Measurements from ENCODE around the gene CDK14. TPM values are rescaled to one million over a fixed set of nuclear protein-coding genes. Genes with fewer than 3 reads are reported as not detected.

CDK14 gene
- 36.0 TPM for polyA plus RNA-seq (2013, experiment 1 of 4)
- 40.3 TPM for polyA plus RNA-seq (2013, experiment 2 of 4)
- 24.5 TPM for polyA plus RNA-seq (2013, experiment 3 of 4)
- polyA plus RNA-seq (2013, experiment 4 of 4) = 28.2 TPM

- Histone ChIP-seq H3K27me3 (ENCODE audit: control insufficient read depth, insufficient read depth, low read length, poor library complexity, severe bottlenecking) (peaks cover 5% of the 10 kb centered on the region), H3K9me3 (ENCODE audit: control insufficient read depth, low read length) (no peaks in the 10 kb centered on the region), H3K36me3 (ENCODE audit: control insufficient read depth, insufficient read depth, low read length) (no peaks in the 10 kb centered on the region), H3K4me3 (ENCODE audit: insufficient read depth, low read depth, low read length) (peak within 1 kb of the TSS; percentile 89), H3K4me1 (ENCODE audit: control insufficient read depth, insufficient read depth, low read length) (peaks cover 10% of the 10 kb centered on the region), H3K27ac (ENCODE audit: insufficient read depth, low read depth, low read length, poor library complexity, severe bottlenecking) (peak within 1 kb of the TSS; percentile 51)
- 0% methylated on average over 118 of the region's 118 CpGs for WGBS, 2 experiments
These were observed at the start of gene CDK14 for GRCh38 chr7:90595801-90596670. Gene CDK14, plus strand, starts transcription at chr7:90596321. Its CDS starts 307 bp downstream, at chr7:90596628.

- Histone ChIP-seq H3K27me3 (ENCODE audit: control insufficient read depth, insufficient read depth, low read length, poor library complexity, severe bottlenecking) (no peaks in the 10 kb centered on the region), H3K4me3 (ENCODE audit: insufficient read depth, low read depth, low read length) (no peak overlapping the region), H3K27ac (ENCODE audit: insufficient read depth, low read depth, low read length, poor library complexity, severe bottlenecking) (no peak overlapping the region), H3K4me1 (ENCODE audit: control insufficient read depth, insufficient read depth, low read length) (peaks cover 6% of the 10 kb centered on the region), H3K36me3 (ENCODE audit: control insufficient read depth, insufficient read depth, low read length) (no peaks in the 10 kb centered on the region), H3K9me3 (ENCODE audit: control insufficient read depth, low read length) (no peaks in the 10 kb centered on the region)
- WGBS, 2 experiments = 59 to 66% methylated on average over 4 of the region's 4 CpGs
These were observed 45.1 kb upstream of the CDK14 start for GRCh38 chr7:90551036-90551435.

- Histone ChIP-seq H3K4me1 (ENCODE audit: control insufficient read depth, insufficient read depth, low read length) (peaks cover 6% of the 10 kb centered on the region), H3K9me3 (ENCODE audit: control insufficient read depth, low read length) (no peaks in the 10 kb centered on the region), H3K4me3 (ENCODE audit: insufficient read depth, low read depth, low read length) (no peak overlapping the region), H3K36me3 (ENCODE audit: control insufficient read depth, insufficient read depth, low read length) (no peaks in the 10 kb centered on the region), H3K27ac (ENCODE audit: insufficient read depth, low read depth, low read length, poor library complexity, severe bottlenecking) (no peak overlapping the region), H3K27me3 (ENCODE audit: control insufficient read depth, insufficient read depth, low read length, poor library complexity, severe bottlenecking) (no peaks in the 10 kb centered on the region)
- WGBS, 2 experiments = no CpG with 5 or more reads among the region's 1 CpG
These were observed 43.6 kb upstream of the CDK14 start for GRCh38 chr7:90552521-90552920.

- H3K27ac ChIP-seq (ENCODE audit: insufficient read depth, low read depth, low read length, poor library complexity, severe bottlenecking) = no peak overlapping the region
- no peaks in the 10 kb centered on the region for H3K9me3 ChIP-seq (ENCODE audit: control insufficient read depth, low read length)
- no peaks in the 10 kb centered on the region for H3K4me1 ChIP-seq (ENCODE audit: control insufficient read depth, insufficient read depth, low read length)
- H3K27me3 ChIP-seq (ENCODE audit: control insufficient read depth, insufficient read depth, low read length, poor library complexity, severe bottlenecking) = no peaks in the 10 kb centered on the region
- no peaks in the 10 kb centered on the region for H3K36me3 ChIP-seq (ENCODE audit: control insufficient read depth, insufficient read depth, low read length)
- H3K4me3 ChIP-seq (ENCODE audit: insufficient read depth, low read depth, low read length) = no peak overlapping the region
- 100% methylated on average over 1 of the region's 1 CpG; no CpG with 5 or more reads in 1 of the 2 experiments for WGBS, 2 experiments
These were observed 35.4 kb upstream of the CDK14 start for GRCh38 chr7:90560730-90561129.

- Histone ChIP-seq H3K36me3 (ENCODE audit: control insufficient read depth, insufficient read depth, low read length) (no peaks in the 10 kb centered on the region), H3K9me3 (ENCODE audit: control insufficient read depth, low read length) (no peaks in the 10 kb centered on the region), H3K27ac (ENCODE audit: insufficient read depth, low read depth, low read length, poor library complexity, severe bottlenecking) (no peak overlapping the region), H3K27me3 (ENCODE audit: control insufficient read depth, insufficient read depth, low read length, poor library complexity, severe bottlenecking) (no peaks in the 10 kb centered on the region), H3K4me1 (ENCODE audit: control insufficient read depth, insufficient read depth, low read length) (no peaks in the 10 kb centered on the region), H3K4me3 (ENCODE audit: insufficient read depth, low read depth, low read length) (no peak overlapping the region)
- 92 to 100% methylated on average over 3 of the region's 3 CpGs for WGBS, 2 experiments
These were observed 32.8 kb upstream of the CDK14 start for GRCh38 chr7:90563286-90563685.

GRCh38 chr7:90564455-90564854, 31.7 kb upstream of the CDK14 start:
- Histone ChIP-seq H3K9me3 (ENCODE audit: control insufficient read depth, low read length) (no peaks in the 10 kb centered on the region), H3K27ac (ENCODE audit: insufficient read depth, low read depth, low read length, poor library complexity, severe bottlenecking) (no peak overlapping the region), H3K4me1 (ENCODE audit: control insufficient read depth, insufficient read depth, low read length) (no peaks in the 10 kb centered on the region), H3K27me3 (ENCODE audit: control insufficient read depth, insufficient read depth, low read length, poor library complexity, severe bottlenecking) (no peaks in the 10 kb centered on the region), H3K36me3 (ENCODE audit: control insufficient read depth, insufficient read depth, low read length) (no peaks in the 10 kb centered on the region), H3K4me3 (ENCODE audit: insufficient read depth, low read depth, low read length) (no peak overlapping the region)
- WGBS, 2 experiments = 88 to 93% methylated on average over 8 of the region's 8 CpGs

- no peak overlapping the region for H3K27ac ChIP-seq (ENCODE audit: insufficient read depth, low read depth, low read length, poor library complexity, severe bottlenecking)
- H3K36me3 ChIP-seq (ENCODE audit: control insufficient read depth, insufficient read depth, low read length) = no peaks in the 10 kb centered on the region
- 90 to 92% methylated on average over 2 to 3 of the region's 4 CpGs for WGBS, 2 experiments
- no peaks in the 10 kb centered on the region for H3K9me3 ChIP-seq (ENCODE audit: control insufficient read depth, low read length)
- H3K4me1 ChIP-seq (ENCODE audit: control insufficient read depth, insufficient read depth, low read length) = no peaks in the 10 kb centered on the region
- no peak overlapping the region for H3K4me3 ChIP-seq (ENCODE audit: insufficient read depth, low read depth, low read length)
- H3K27me3 ChIP-seq (ENCODE audit: control insufficient read depth, insufficient read depth, low read length, poor library complexity, severe bottlenecking) = no peaks in the 10 kb centered on the region
These were observed 27.9 kb upstream of the CDK14 start for GRCh38 chr7:90568213-90568612.

- no peaks in the 10 kb centered on the region for H3K36me3 ChIP-seq (ENCODE audit: control insufficient read depth, insufficient read depth, low read length)
- no peaks in the 10 kb centered on the region for H3K9me3 ChIP-seq (ENCODE audit: control insufficient read depth, low read length)
- H3K4me3 ChIP-seq (ENCODE audit: insufficient read depth, low read depth, low read length) = no peak overlapping the region
- H3K4me1 ChIP-seq (ENCODE audit: control insufficient read depth, insufficient read depth, low read length) = no peaks in the 10 kb centered on the region
- 80 to 89% methylated on average over 1 of the region's 1 CpG for WGBS, 2 experiments
- no peaks in the 10 kb centered on the region for H3K27me3 ChIP-seq (ENCODE audit: control insufficient read depth, insufficient read depth, low read length, poor library complexity, severe bottlenecking)
- H3K27ac ChIP-seq (ENCODE audit: insufficient read depth, low read depth, low read length, poor library complexity, severe bottlenecking) = no peak overlapping the region
These were observed 26.8 kb upstream of the CDK14 start for GRCh38 chr7:90569368-90569767.

- WGBS, 2 experiments = 89 to 95% methylated on average over 1 of the region's 1 CpG
- Histone ChIP-seq H3K9me3 (ENCODE audit: control insufficient read depth, low read length) (no peaks in the 10 kb centered on the region), H3K4me3 (ENCODE audit: insufficient read depth, low read depth, low read length) (no peak overlapping the region), H3K27me3 (ENCODE audit: control insufficient read depth, insufficient read depth, low read length, poor library complexity, severe bottlenecking) (no peaks in the 10 kb centered on the region), H3K36me3 (ENCODE audit: control insufficient read depth, insufficient read depth, low read length) (no peaks in the 10 kb centered on the region), H3K4me1 (ENCODE audit: control insufficient read depth, insufficient read depth, low read length) (no peaks in the 10 kb centered on the region), H3K27ac (ENCODE audit: insufficient read depth, low read depth, low read length, poor library complexity, severe bottlenecking) (no peak overlapping the region)
These were observed 25.7 kb upstream of the CDK14 start for GRCh38 chr7:90570373-90570959.

- H3K9me3 ChIP-seq (ENCODE audit: control insufficient read depth, low read length) = no peaks in the 10 kb centered on the region
These were observed 21.8 kb upstream of the CDK14 start for GRCh38 chr7:90574146-90574819.

More at GRCh38 chr7:90574146-90574819, 21.8 kb upstream of the CDK14 start:
- no peaks in the 10 kb centered on the region for H3K27me3 ChIP-seq (ENCODE audit: control insufficient read depth, insufficient read depth, low read length, poor library complexity, severe bottlenecking)
- no peak overlapping the region for H3K27ac ChIP-seq (ENCODE audit: insufficient read depth, low read depth, low read length, poor library complexity, severe bottlenecking)
- no peaks in the 10 kb centered on the region for H3K4me1 ChIP-seq (ENCODE audit: control insufficient read depth, insufficient read depth, low read length)
- no peak overlapping the region for H3K4me3 ChIP-seq (ENCODE audit: insufficient read depth, low read depth, low read length)
- H3K36me3 ChIP-seq (ENCODE audit: control insufficient read depth, insufficient read depth, low read length) = no peaks in the 10 kb centered on the region
- 78 to 80% methylated on average over 3 of the region's 3 CpGs for WGBS, 2 experiments
